Ascending aorta (tissue), 2 donors: Measurements from ENCODE around the gene DOCK9. TPM values are rescaled to one million over a fixed set of nuclear protein-coding genes. Genes with fewer than 3 reads are reported as not detected.

Experiments
- DNase-seq, 2 donors: peaks; one replicate each; pipeline ENCODE4 v3.0.0-alpha.2; 2019; ENCODE audit warnings: low spot score in 2 of 2
- H3K27ac ChIP-seq, 2 donors: fragments of 200-600 bp; sonication (generic); one replicate each; pipeline ENCODE4 v1.5.1; 2016 to 2017; ENCODE audit warnings: mild to moderate bottlenecking in 1 of 2
- H3K27me3 ChIP-seq: fragments of 200-600 bp; sonication (generic); one replicate; pipeline ENCODE4 v1.5.1; 2017
- H3K36me3 ChIP-seq, 2 donors: fragments of 200-600 bp; sonication (generic); one replicate each; pipeline ENCODE4 v1.5.1; 2016
- H3K4me1 ChIP-seq, 2 donors: fragments of 200-600 bp; sonication (generic); one replicate each; pipeline ENCODE4 v1.5.1; 2016 to 2017; ENCODE audit warnings: mild to moderate bottlenecking in 1 of 2
- H3K4me3 ChIP-seq, 2 donors: fragments of 200-600 bp; sonication (generic); one replicate each; pipeline ENCODE4 v1.5.1; 2016 to 2017; ENCODE audit warnings: mild to moderate bottlenecking in 1 of 2
- H3K9me3 ChIP-seq, 2 donors: fragments of 200-600 bp; sonication (generic); one replicate each; pipeline ENCODE4 v1.5.1; 2016
- CTCF ChIP-seq, 3 experiments: fragments of 200-600 bp in 2 of 3; fragments of 450-650 bp in 1 of 3; sonication (generic) in 2 of 3; IDR thresholded peaks; one replicate each; pipeline ENCODE4 v1.5.1; 2016 to 2019; ENCODE audit warnings: antibody characterized with exemption in 3 of 3, mild to moderate bottlenecking in 1 of 3, moderate library complexity in 1 of 3
- intact Hi-C: fragments of 100-400 bp; cut with DNase I; formaldehyde crosslinking; loops from one replicate; pipeline ENCODE4 v1.15.1; 2023
- total RNA-seq: library from RNA; depleted of rRNA; stranded (reverse); fragments of >200 nt; gene quantifications from one replicate; pipeline ENCODE4 v1.1.0, GENCODE V29; 2016

DOCK9 gene
- total RNA-seq, 1 donor from 2014 or later: 88.2 TPM

- Histone ChIP-seq H3K4me3 (no peak overlapping the region), H3K36me3 (no peaks in the 10 kb centered on the region), H3K4me1 (peaks cover 2 to 12% of the 10 kb centered on the region in 2 donors), H3K27ac (no peak overlapping the region), H3K27me3 (no peaks in the 10 kb centered on the region), H3K9me3 (no peaks in the 10 kb centered on the region)
- no peak for TF ChIP-seq CTCF (IDR thresholded peaks at IDR 0.05)
- intact Hi-C loops: no loop called here
- no peak for DNase-seq
Observed at GRCh38 chr13:99003186-99003585, 25.3 kb upstream of the DOCK9 start.

- peaks cover 2 to 9% of the 10 kb centered on the region in 2 donors for H3K4me1 ChIP-seq
Observed at GRCh38 chr13:99002172-99002710, 24.4 kb upstream of the DOCK9 start.

GRCh38 chr13:99000137-99000536 lies 22.3 kb upstream of the DOCK9 start:
- Histone ChIP-seq H3K4me1 (peaks cover 2 to 7% of the 10 kb centered on the region in 2 donors), H3K27me3 (no peaks in the 10 kb centered on the region), H3K9me3 (no peaks in the 10 kb centered on the region), H3K27ac (no peak overlapping the region), H3K4me3 (no peak overlapping the region), H3K36me3 (no peaks in the 10 kb centered on the region)
- TF ChIP-seq CTCF (IDR thresholded peaks at IDR 0.05): no peak
- intact Hi-C loops: no loop called here
- no peak for DNase-seq

More at GRCh38 chr13:99002172-99002710, 24.4 kb upstream of the DOCK9 start:
- intact Hi-C loops: no loop called here
- Histone ChIP-seq H3K27ac (no peak overlapping the region), H3K36me3 (no peaks in the 10 kb centered on the region), H3K27me3 (no peaks in the 10 kb centered on the region), H3K9me3 (no peaks in the 10 kb centered on the region), H3K4me3 (no peak overlapping the region)
- TF ChIP-seq CTCF (IDR thresholded peaks at IDR 0.05): no peak
- DNase-seq: no peak

GRCh38 chr13:98999639-98999952 lies 21.7 kb upstream of the DOCK9 start:
- DNase-seq: no peak
- Histone ChIP-seq H3K9me3 (no peaks in the 10 kb centered on the region), H3K27ac (no peak overlapping the region), H3K4me3 (no peak overlapping the region), H3K4me1 (peaks cover 2 to 7% of the 10 kb centered on the region in 2 donors), H3K36me3 (no peaks in the 10 kb centered on the region), H3K27me3 (no peaks in the 10 kb centered on the region)
- intact Hi-C loops: no loop called here
- TF ChIP-seq CTCF (IDR thresholded peaks at IDR 0.05): no peak

- Histone ChIP-seq H3K4me3 (no peak overlapping the region), H3K4me1 (peaks cover 2 to 7% of the 10 kb centered on the region in 2 donors), H3K27me3 (no peaks in the 10 kb centered on the region), H3K27ac (no peak overlapping the region), H3K9me3 (no peaks in the 10 kb centered on the region), H3K36me3 (no peaks in the 10 kb centered on the region)
- TF ChIP-seq CTCF (IDR thresholded peaks at IDR 0.05): no peak
- DNase-seq: no peak
- intact Hi-C loops: no loop called here
Observed at GRCh38 chr13:98998831-98999638, 21.2 kb upstream of the DOCK9 start.
